ENCODE measurements around the gene C1orf198. TPM values are rescaled to one million over a fixed set of nuclear protein-coding genes. Genes with fewer than 3 reads are reported as not detected.

The C1orf198 gene
- total RNA-seq, 1 donor from 2014 or later: 27.3 TPM

DNA sequence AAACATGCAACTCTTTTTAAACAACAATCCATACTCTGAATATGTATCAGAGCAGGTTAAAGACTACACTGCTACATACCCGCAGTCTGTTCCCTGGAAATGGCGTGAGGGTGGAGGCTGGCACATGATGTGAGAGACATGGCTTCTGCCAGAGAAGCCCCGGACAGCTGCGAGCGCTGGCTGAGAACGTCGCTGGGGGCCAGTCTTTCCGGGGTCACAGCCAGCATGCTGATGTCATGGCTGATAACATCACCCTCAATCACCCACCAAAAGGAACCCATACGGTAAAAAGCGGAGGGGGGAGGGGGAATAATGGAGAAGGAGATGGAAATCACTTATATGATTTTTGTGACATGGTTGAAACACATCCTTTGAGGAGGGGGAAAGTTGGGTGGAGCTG is 29.1 kb downstream of the C1orf198 start:
- Mint-ChIP-seq H3K9me3 (ENCODE audit: unreplicated experiment) (peaks cover under 1% of the 10 kb centered on the region), H3K27me3 (ENCODE audit: unreplicated experiment) (no peaks in the 10 kb centered on the region), H3K4me3 (ENCODE audit: unreplicated experiment) (no peak overlapping the region), H3K4me1 (ENCODE audit: low read depth, unreplicated experiment) (no peaks in the 10 kb centered on the region), H3K36me3 (ENCODE audit: unreplicated experiment) (peaks cover 1% of the 10 kb centered on the region), H3K27ac (ENCODE audit: unreplicated experiment) (no peak overlapping the region)
- TF ChIP-seq, protein P1, sequence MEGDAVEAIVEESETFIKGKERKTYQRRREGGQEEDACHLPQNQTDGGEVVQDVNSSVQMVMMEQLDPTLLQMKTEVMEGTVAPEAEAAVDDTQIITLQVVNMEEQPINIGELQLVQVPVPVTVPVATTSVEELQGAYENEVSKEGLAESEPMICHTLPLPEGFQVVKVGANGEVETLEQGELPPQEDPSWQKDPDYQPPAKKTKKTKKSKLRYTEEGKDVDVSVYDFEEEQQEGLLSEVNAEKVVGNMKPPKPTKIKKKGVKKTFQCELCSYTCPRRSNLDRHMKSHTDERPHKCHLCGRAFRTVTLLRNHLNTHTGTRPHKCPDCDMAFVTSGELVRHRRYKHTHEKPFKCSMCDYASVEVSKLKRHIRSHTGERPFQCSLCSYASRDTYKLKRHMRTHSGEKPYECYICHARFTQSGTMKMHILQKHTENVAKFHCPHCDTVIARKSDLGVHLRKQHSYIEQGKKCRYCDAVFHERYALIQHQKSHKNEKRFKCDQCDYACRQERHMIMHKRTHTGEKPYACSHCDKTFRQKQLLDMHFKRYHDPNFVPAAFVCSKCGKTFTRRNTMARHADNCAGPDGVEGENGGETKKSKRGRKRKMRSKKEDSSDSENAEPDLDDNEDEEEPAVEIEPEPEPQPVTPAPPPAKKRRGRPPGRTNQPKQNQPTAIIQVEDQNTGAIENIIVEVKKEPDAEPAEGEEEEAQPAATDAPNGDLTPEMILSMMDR (IDR thresholded peaks at IDR 0.05; ENCODE audit: partially characterized antibody, unreplicated experiment): no peak
- no peak for DNase-seq

DNA sequence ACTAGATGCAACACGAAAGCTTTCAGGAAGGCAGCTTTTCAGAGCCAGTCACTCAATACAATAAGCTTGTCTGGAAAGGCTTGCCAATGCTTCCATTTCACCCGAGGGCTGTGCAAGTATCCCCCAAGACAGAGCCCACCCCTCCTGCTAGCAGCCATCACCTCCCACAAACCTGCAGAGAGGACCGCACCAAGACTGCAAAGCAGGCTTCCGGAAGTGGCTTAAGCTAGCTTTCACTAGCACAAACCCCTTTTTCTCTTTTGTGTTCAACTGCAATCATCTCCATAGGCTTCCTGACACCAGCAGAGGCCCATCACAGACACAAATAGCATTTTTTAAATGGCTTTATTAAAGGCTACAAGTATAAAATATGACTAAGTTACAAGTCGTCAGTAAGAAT is 31.5 kb downstream of the C1orf198 start:
- TF ChIP-seq, protein P1 (IDR thresholded peaks at IDR 0.05; ENCODE audit: partially characterized antibody, unreplicated experiment): no peak
- no peaks in the 10 kb centered on the region for H3K4me1 Mint-ChIP-seq (ENCODE audit: low read depth, unreplicated experiment)
- H3K27me3 Mint-ChIP-seq (ENCODE audit: unreplicated experiment): peaks cover 3% of the 10 kb centered on the region
- H3K4me3 Mint-ChIP-seq (ENCODE audit: unreplicated experiment): no peak overlapping the region
- H3K9me3 Mint-ChIP-seq (ENCODE audit: unreplicated experiment): no peaks in the 10 kb centered on the region
- H3K36me3 Mint-ChIP-seq (ENCODE audit: unreplicated experiment): no peaks in the 10 kb centered on the region
- no peak for DNase-seq
- H3K27ac Mint-ChIP-seq (ENCODE audit: unreplicated experiment): no peak overlapping the region

DNA sequence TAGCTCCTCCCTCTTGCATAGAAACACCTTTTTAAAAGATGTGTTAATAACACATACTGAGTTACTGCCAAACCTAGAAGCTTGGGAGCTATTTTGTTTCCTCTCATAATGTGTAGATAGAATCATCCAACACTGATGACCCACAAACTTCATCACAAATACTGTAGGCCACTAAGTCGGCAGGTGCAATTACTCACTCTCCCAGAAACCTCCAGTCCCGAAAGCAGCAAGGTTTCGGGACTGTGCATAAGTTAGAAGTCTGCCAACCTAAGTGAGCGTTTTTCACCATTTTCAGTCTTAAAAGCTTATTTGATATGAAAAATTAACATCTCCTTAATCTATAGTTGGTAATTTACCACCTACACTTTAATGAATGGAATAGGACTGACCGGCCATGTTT is 32.0 kb downstream of the C1orf198 start:
- no peaks in the 10 kb centered on the region for H3K36me3 Mint-ChIP-seq (ENCODE audit: unreplicated experiment)
- TF ChIP-seq, protein P1 (IDR thresholded peaks at IDR 0.05; ENCODE audit: partially characterized antibody, unreplicated experiment): no peak
- peaks cover 3% of the 10 kb centered on the region for H3K27me3 Mint-ChIP-seq (ENCODE audit: unreplicated experiment)
- DNase-seq: no peak
- H3K9me3 Mint-ChIP-seq (ENCODE audit: unreplicated experiment): no peaks in the 10 kb centered on the region
- no peak overlapping the region for H3K4me3 Mint-ChIP-seq (ENCODE audit: unreplicated experiment)
- H3K4me1 Mint-ChIP-seq (ENCODE audit: low read depth, unreplicated experiment): no peaks in the 10 kb centered on the region
- no peak overlapping the region for H3K27ac Mint-ChIP-seq (ENCODE audit: unreplicated experiment)

DNA sequence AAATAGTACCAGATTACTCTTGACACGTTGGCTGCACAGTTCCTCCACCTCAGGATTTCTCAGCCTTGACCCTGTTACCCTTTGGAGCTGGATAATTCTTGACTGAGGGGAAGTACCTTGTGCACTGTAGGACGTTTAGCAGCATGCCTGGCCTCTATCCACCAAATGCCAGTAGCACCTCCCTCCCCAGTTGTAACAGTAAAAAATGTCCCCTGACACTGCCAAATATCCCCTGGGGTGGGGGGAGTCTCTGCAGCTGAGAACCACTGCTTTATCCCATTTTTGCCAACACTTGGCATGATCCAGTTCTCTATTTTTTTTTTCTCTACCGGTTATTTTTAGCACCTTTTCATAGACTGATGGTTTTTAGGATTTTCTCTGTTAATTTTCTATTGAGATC is 34.0 kb downstream of the C1orf198 start:
- H3K27me3 Mint-ChIP-seq (ENCODE audit: unreplicated experiment): peaks cover 3% of the 10 kb centered on the region
- TF ChIP-seq, protein P1 (IDR thresholded peaks at IDR 0.05; ENCODE audit: partially characterized antibody, unreplicated experiment): no peak
- no peaks in the 10 kb centered on the region for H3K9me3 Mint-ChIP-seq (ENCODE audit: unreplicated experiment)
- peak overlapping the region; percentile 24 for H3K27ac Mint-ChIP-seq (ENCODE audit: unreplicated experiment)
- no peaks in the 10 kb centered on the region for H3K4me1 Mint-ChIP-seq (ENCODE audit: low read depth, unreplicated experiment)
- H3K4me3 Mint-ChIP-seq (ENCODE audit: unreplicated experiment): no peak overlapping the region
- no peaks in the 10 kb centered on the region for H3K36me3 Mint-ChIP-seq (ENCODE audit: unreplicated experiment)
- DNase-seq: no peak

DNA sequence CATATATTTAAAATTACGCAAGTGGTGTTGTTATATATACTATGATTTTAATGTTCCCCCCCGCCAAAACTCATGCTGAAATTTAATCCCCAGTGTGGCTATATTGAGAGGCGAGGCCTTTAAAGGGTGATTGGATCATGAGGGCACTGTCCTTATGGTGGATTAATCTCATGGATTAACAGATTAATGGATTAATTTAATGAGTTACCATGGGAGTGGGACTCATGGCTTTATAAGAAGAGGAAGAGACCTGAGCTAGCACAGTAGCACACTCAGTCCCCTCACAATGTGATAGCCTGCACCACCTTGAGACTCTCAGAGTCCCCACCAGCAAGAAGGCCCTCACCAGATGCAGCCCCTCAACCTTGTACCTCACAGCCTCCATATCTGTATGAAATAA is 34.8 kb downstream of the C1orf198 start:
- TF ChIP-seq, protein P1 (IDR thresholded peaks at IDR 0.05; ENCODE audit: partially characterized antibody, unreplicated experiment): no peak
- DNase-seq: no peak
- Mint-ChIP-seq H3K27me3 (ENCODE audit: unreplicated experiment) (peaks cover 3% of the 10 kb centered on the region), H3K36me3 (ENCODE audit: unreplicated experiment) (no peaks in the 10 kb centered on the region), H3K4me3 (ENCODE audit: unreplicated experiment) (no peak overlapping the region), H3K27ac (ENCODE audit: unreplicated experiment) (no peak overlapping the region), H3K4me1 (ENCODE audit: low read depth, unreplicated experiment) (no peaks in the 10 kb centered on the region), H3K9me3 (ENCODE audit: unreplicated experiment) (no peaks in the 10 kb centered on the region)
